Loucy (cell line): Measurements from ENCODE around the gene B3GLCT.

Source experiments
- H2AFZ ChIP-seq: fragments of 200-600 bp; sonication (generic); 2 replicates; pipeline ENCODE4 v1.6.0; 2016; ENCODE audit warnings: antibody characterized with exemption, mild to moderate bottlenecking, low read length, moderate library complexity
- H3F3A ChIP-seq: fragments of 200-600 bp; 2 replicates; pipeline ENCODE4 v1.6.0; 2016; ENCODE audit warnings: antibody characterized with exemption, low read depth, mild to moderate bottlenecking
- H3K27me3 ChIP-seq: fragments of 200-600 bp; sonication (generic); 2 replicates; pipeline ENCODE4 v1.6.1; 2014; ENCODE audit warnings: low read length, mild to moderate bottlenecking; ENCODE audit not compliant: insufficient read depth, poor library complexity, severe bottlenecking
- H3K36me3 ChIP-seq: fragments of 200-600 bp; sonication (generic); 2 replicates; pipeline ENCODE4 v1.6.1; 2016; ENCODE audit warnings: low read length; ENCODE audit not compliant: insufficient read depth
- H3K4me1 ChIP-seq: fragments of 200-600 bp; sonication (generic); 2 replicates; pipeline ENCODE4 v1.5.1; 2014; ENCODE audit warnings: low read length, mild to moderate bottlenecking; ENCODE audit not compliant: insufficient read depth, poor library complexity, severe bottlenecking
- H3K4me2 ChIP-seq: fragments of 200-600 bp; sonication (generic); 2 replicates; pipeline ENCODE4 v1.6.0; 2014; ENCODE audit warnings: antibody characterized with exemption, low read length, low read depth, mild to moderate bottlenecking; ENCODE audit not compliant: poor library complexity, severe bottlenecking
- H3K4me3 ChIP-seq: fragments of 200-600 bp; sonication (generic); 2 replicates; pipeline ENCODE4 v1.5.1; 2014; ENCODE audit warnings: low read length, mild to moderate bottlenecking, mixed read lengths; ENCODE audit not compliant: poor library complexity, severe bottlenecking
- H3K79me2 ChIP-seq: fragments of 200-600 bp; sonication (generic); 2 replicates; pipeline ENCODE4 v1.6.1; 2014; ENCODE audit warnings: low read length; ENCODE audit not compliant: insufficient read depth
- H3K9ac ChIP-seq: fragments of 200-600 bp; sonication (generic); 2 replicates; pipeline ENCODE4 v1.6.0; 2014; ENCODE audit warnings: mild to moderate bottlenecking, low read depth, low read length, moderate library complexity; ENCODE audit not compliant: poor library complexity, severe bottlenecking
- H3K9me2 ChIP-seq: fragments of 200-600 bp; sonication (generic); replicated peaks from 2 replicates; pipeline ENCODE4 v1.6.1; 2016; ENCODE audit warnings: low read depth, low read length, mixed read lengths
- H3K9me3 ChIP-seq: fragments of 200-600 bp; sonication (generic); 2 replicates; pipeline ENCODE4 v1.6.1; 2014; ENCODE audit warnings: mild to moderate bottlenecking, antibody characterized with exemption, low read length, low read depth; ENCODE audit not compliant: insufficient read depth
- H4K20me1 ChIP-seq: fragments of 200-600 bp; sonication (generic); 2 replicates; pipeline ENCODE4 v1.6.0; 2014; ENCODE audit warnings: antibody characterized with exemption, low read length, mild to moderate bottlenecking; ENCODE audit not compliant: insufficient read depth, poor library complexity, severe bottlenecking
- EZH2phosphoT487 ChIP-seq: fragments of 200-600 bp; IDR thresholded peaks from 2 replicates; pipeline ENCODE4 v1.6.1; 2018; ENCODE audit warnings: antibody characterized with exemption, mild to moderate bottlenecking, moderate library complexity, borderline replicate concordance
- TF ChIP-seq, protein P1 (sequence below): fragments of 200-600 bp; sonication (generic); conservative IDR thresholded peaks from 2 replicates; pipeline ENCODE4 v1.5.1; 2014; ENCODE audit warnings: mild to moderate bottlenecking, antibody characterized with exemption, low read length

The B3GLCT gene

DNA sequence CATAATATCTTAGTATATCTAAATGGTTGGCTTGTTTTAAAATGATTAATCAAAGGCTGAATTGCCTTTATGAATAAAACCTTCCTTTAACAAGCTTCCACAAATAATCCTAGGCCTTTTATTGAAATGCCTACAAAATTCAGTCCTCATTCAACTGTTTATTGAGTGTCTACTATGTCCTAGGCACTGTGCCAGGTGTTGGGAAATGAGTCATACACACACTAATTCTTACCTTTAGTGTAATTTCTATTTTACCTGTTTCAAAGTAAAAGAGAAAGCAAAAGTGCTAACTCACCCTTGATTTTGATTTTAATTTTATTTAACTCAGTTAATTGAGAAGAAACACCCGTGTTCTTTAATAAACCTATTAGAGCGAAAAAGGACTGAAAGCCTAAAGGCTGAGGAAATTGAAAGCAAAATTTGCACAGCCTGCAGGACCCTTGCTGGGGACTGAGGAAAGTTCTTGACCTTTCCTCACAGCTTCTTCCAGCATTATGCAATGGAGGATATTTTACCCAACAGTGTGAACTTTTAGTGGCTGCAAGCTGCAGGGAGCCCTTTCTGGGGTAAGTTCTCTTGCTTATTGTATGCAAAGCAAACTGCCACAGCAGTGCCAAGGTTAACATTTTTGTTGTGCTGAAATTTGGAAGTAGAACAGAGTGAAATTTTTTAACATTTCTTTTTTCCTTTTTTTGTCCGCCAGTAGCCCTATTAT, 83.1 kb downstream of the B3GLCT start:
- no peaks in the 10 kb centered on the region for H3K79me2 ChIP-seq
- H3F3A ChIP-seq: no peaks in the 10 kb centered on the region
- no peak overlapping the region for H3K4me2 ChIP-seq
- TF ChIP-seq, protein P1, sequence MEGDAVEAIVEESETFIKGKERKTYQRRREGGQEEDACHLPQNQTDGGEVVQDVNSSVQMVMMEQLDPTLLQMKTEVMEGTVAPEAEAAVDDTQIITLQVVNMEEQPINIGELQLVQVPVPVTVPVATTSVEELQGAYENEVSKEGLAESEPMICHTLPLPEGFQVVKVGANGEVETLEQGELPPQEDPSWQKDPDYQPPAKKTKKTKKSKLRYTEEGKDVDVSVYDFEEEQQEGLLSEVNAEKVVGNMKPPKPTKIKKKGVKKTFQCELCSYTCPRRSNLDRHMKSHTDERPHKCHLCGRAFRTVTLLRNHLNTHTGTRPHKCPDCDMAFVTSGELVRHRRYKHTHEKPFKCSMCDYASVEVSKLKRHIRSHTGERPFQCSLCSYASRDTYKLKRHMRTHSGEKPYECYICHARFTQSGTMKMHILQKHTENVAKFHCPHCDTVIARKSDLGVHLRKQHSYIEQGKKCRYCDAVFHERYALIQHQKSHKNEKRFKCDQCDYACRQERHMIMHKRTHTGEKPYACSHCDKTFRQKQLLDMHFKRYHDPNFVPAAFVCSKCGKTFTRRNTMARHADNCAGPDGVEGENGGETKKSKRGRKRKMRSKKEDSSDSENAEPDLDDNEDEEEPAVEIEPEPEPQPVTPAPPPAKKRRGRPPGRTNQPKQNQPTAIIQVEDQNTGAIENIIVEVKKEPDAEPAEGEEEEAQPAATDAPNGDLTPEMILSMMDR: no peak
- TF ChIP-seq EZH2phosphoT487: no peak
- H3K4me1 ChIP-seq: no peaks in the 10 kb centered on the region
- no peaks in the 10 kb centered on the region for H3K27me3 ChIP-seq
- H3K9ac ChIP-seq: no peak overlapping the region
- H3K36me3 ChIP-seq: peaks cover 25% of the 10 kb centered on the region; the same call in 1 of the 2 replicates
- no peaks in the 10 kb centered on the region for H4K20me1 ChIP-seq
- no peaks in the 10 kb centered on the region for H3K9me2 ChIP-seq
- H3K4me3 ChIP-seq: no peak overlapping the region
- H2AFZ ChIP-seq: no peak overlapping the region
- peaks cover 4% of the 10 kb centered on the region; the same call in 1 of the 2 replicates for H3K9me3 ChIP-seq

DNA sequence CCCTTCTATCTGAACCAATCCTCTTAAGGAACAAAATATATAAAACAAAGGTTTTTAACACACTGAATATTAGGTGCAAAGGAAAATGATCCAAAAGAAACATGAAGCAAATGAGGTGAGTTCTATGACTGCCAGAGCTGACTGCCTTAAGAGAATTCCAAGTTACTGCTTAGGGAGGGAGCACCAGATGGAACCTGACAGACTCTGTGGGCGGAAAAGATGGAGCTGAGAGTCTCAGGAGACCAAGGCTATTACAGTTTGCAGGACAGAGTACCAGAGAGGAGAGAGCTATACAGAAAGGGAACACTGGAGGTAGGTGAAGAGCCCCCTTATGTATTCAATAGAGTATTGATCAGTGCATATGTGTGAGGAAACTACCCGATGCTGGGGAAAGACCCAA, 87.2 kb downstream of the B3GLCT start:
- H3K27me3 ChIP-seq: no peaks in the 10 kb centered on the region
- peaks cover 33% of the 10 kb centered on the region for H3K36me3 ChIP-seq
- no peaks in the 10 kb centered on the region for H3K79me2 ChIP-seq
- no peaks in the 10 kb centered on the region for H3F3A ChIP-seq
- H3K4me2 ChIP-seq: no peak overlapping the region
- no peaks in the 10 kb centered on the region for H3K4me1 ChIP-seq
- H3K4me3 ChIP-seq: no peak overlapping the region
- no peak overlapping the region for H2AFZ ChIP-seq
- no peak for TF ChIP-seq EZH2phosphoT487
- TF ChIP-seq, protein P1: no peak
- no peaks in the 10 kb centered on the region for H4K20me1 ChIP-seq
- H3K9me2 ChIP-seq: no peaks in the 10 kb centered on the region
- peaks cover 14% of the 10 kb centered on the region for H3K9me3 ChIP-seq
- no peak overlapping the region for H3K9ac ChIP-seq

DNA sequence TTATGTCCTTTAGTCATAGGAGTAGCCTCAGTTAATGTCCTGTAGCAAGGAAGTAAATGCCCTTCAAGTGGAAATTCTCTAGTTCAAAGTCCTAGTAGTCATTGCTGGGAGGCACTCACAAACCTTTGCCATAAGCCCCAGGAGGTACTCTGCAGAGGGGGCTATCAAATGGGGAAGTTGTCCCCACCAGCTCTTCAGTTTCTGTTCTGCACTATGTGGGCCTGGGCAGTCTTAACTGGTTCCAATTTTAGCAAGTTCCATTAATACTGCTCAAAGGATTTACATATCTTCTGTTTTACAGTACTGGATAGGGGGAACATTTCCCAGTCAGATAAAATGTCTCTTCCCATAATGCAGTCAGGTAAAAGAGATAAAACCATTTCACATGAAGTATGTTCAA, 101.3 kb downstream of the B3GLCT start:
- no peak overlapping the region for H2AFZ ChIP-seq
- no peak overlapping the region for H3K4me3 ChIP-seq
- no peaks in the 10 kb centered on the region for H3F3A ChIP-seq
- no peaks in the 10 kb centered on the region for H3K27me3 ChIP-seq
- no peak overlapping the region for H3K4me2 ChIP-seq
- H3K79me2 ChIP-seq: no peaks in the 10 kb centered on the region
- H4K20me1 ChIP-seq: no peaks in the 10 kb centered on the region
- TF ChIP-seq, protein P1: no peak
- TF ChIP-seq EZH2phosphoT487: no peak
- 0 out of 2 replicates have a peak, but pooled peaks cover 4% of the 10 kb centered on the region for H3K9me2 ChIP-seq
- no peaks in the 10 kb centered on the region for H3K9me3 ChIP-seq
- no peak overlapping the region for H3K9ac ChIP-seq
- H3K4me1 ChIP-seq: no peaks in the 10 kb centered on the region
- peaks cover 57% of the 10 kb centered on the region; the same call in 1 of the 2 replicates for H3K36me3 ChIP-seq
